ENCODE results near the gene APCDD1. TPM values are rescaled to one million over a fixed set of nuclear protein-coding genes. Genes with fewer than 3 reads are reported as not detected.

APCDD1 gene
- total and polyA plus RNA-seq, 2 of the 8 experiments (the other 6 are each of a cell fraction or from before 2014, with no cell fraction given), result 2.6 to 3.6 TPM

DNA sequence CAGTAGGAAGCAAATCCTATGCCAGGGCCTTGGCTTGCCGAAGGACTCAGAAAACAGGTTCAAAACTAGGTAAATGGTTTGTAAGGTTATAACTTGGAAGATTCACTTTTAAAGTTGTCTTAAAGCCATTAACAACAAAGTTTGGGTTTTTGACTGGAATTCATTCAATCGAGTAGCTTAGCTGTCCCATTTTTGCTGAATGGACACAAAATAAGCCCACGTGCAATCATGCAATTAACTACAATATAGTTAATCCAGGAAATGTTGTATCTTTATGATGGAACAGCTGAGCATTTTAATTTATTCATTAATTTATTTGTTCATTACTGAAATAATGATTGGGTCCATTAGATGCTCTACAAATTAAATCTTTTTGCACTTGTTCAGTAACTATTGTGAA lies 18.3 kb upstream of the APCDD1 start:
- Histone ChIP-seq H2BK20ac (ENCODE audit: low read length) (no peak overlapping the region), H2AFZ (ENCODE audit: low read length) (no peak overlapping the region), H3K23me2 (ENCODE audit: low read depth, low read length) (no peaks in the 10 kb centered on the region), H3K27me3 (replicated peaks in 1 of 4; ENCODE audit: control insufficient read depth in 3 of 4, extremely low read depth in 1 of 4, insufficient read depth in 3 of 4, low read length in 3 of 4) (no peaks in the 10 kb centered on the region), H2BK12ac (ENCODE audit: low read depth, low read length) (no peak overlapping the region), H2BK5ac (ENCODE audit: low read depth, low read length) (no peak overlapping the region), H4K20me1 (replicated peaks in 1 of 2; ENCODE audit: control insufficient read depth in 1 of 2, insufficient read depth in 2 of 2, low read length in 2 of 2) (no peaks in the 10 kb centered on the region), H4K5ac (ENCODE audit: insufficient read length, low read depth, low read length) (no peak overlapping the region), H3K79me2 (ENCODE audit: control insufficient read depth in 1 of 2, insufficient read depth in 2 of 2, low read length in 2 of 2) (no peaks in the 10 kb centered on the region), H3K14ac (ENCODE audit: insufficient read length) (no peak overlapping the region), H3K4ac (replicated peaks; ENCODE audit: insufficient read length, low read depth, low read length) (no peak overlapping the region), H3K4me2 (ENCODE audit: insufficient read depth in 1 of 2, low read depth in 2 of 2, low read length in 2 of 2) (no peak overlapping the region), H3K9ac (replicated peaks in 1 of 4; ENCODE audit: extremely low read depth in 1 of 4, low read depth in 3 of 4, low read length in 3 of 4) (no peak overlapping the region), H4K8ac (ENCODE audit: extremely low read depth, insufficient read depth, low read length) (no peak overlapping the region), H3K79me1 (ENCODE audit: low read depth, low read length) (no peaks in the 10 kb centered on the region), H3K4me3 (ENCODE audit: extremely low read depth in 1 of 4, insufficient read depth in 2 of 4, low read depth in 3 of 4, low read length in 4 of 4) (no peak overlapping the region), H2AK5ac (ENCODE audit: low read depth, low read length) (no peak overlapping the region), H4K91ac (replicated peaks; ENCODE audit: insufficient read length, low read length) (no peak overlapping the region), H2BK120ac (replicated peaks; ENCODE audit: low read depth, low read length) (no peak overlapping the region), H3K23ac (ENCODE audit: insufficient read length) (no peak overlapping the region), H3K4me1 (replicated peaks in 1 of 4; ENCODE audit: control insufficient read depth in 3 of 4, insufficient read depth in 4 of 4, low read length in 3 of 4) (no peaks in the 10 kb centered on the region), H3K36me3 (ENCODE audit: control insufficient read depth in 2 of 4, insufficient read depth in 4 of 4, low read length in 3 of 4) (no peaks in the 10 kb centered on the region), H3K18ac (ENCODE audit: extremely low read depth, low read length) (no peak overlapping the region), H3K56ac (replicated peaks; ENCODE audit: insufficient read length, low read depth, low read length) (no peak overlapping the region), H2BK15ac (ENCODE audit: low read length) (no peak overlapping the region), H3K9me3 (ENCODE audit: insufficient read depth in 2 of 2, low read depth in 1 of 2, low read length in 1 of 2) (no peaks in the 10 kb centered on the region), H3K27ac (ENCODE audit: low read depth, low read length) (no peak overlapping the region)
- FAIRE-seq, result no peak
- no peak for DNase-seq (ENCODE audit: low read depth in 1 of 2, low spot score in 2 of 2)
- POLR2A ChIA-PET (ENCODE audit: partially characterized antibody), result no interaction called here
- CTCF ChIA-PET (ENCODE audit: partially characterized antibody), result no interaction called here
- 91% methylated on average over 3 of the region's 3 CpGs; no CpG with 5 or more reads in 1 of the 2 experiments for WGBS, 2 experiments (ENCODE audit: extremely low coverage in 1 of 2, insufficient coverage in 1 of 2, insufficient read length in 1 of 2, insufficient replicate concordance in 2 of 2, low coverage in 1 of 2, low lambda C conversion rate in 2 of 2, missing lambda C conversion rate in 1 of 2)
- TF ChIP-seq, protein P1, sequence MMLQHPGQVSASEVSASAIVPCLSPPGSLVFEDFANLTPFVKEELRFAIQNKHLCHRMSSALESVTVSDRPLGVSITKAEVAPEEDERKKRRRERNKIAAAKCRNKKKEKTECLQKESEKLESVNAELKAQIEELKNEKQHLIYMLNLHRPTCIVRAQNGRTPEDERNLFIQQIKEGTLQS (IDR thresholded peaks at IDR 0.05; ENCODE audit: insufficient read depth, low read depth, low read length), result no peak
- TF ChIP-seq ZNF274 (IDR thresholded peaks at IDR 0.05; ENCODE audit: borderline replicate concordance, extremely low read depth, low read length) (no peak), HDAC2 (IDR thresholded peaks at IDR 0.05; ENCODE audit: borderline replicate concordance in 1 of 2, low read depth in 2 of 2, low read length in 2 of 2) (no peak), NANOG (IDR thresholded peaks at IDR 0.05; ENCODE audit: insufficient read depth, low read depth, low read length, poor library complexity, severe bottlenecking) (no peak), SP4 (IDR thresholded peaks at IDR 0.05; ENCODE audit: low read length) (no peak), SIN3A (conservative IDR thresholded peaks at IDR 0.05 in 1 of 2, IDR thresholded peaks at IDR 0.05 in 1 of 2; ENCODE audit: low read depth in 1 of 2, low read length in 2 of 2) (no peak), POLR2A (IDR thresholded peaks at IDR 0.05; ENCODE audit: control extremely low read depth in 1 of 2, low read depth in 2 of 2, low read length in 2 of 2) (no peak), RAD21 (IDR thresholded peaks at IDR 0.05 in 1 of 2, conservative IDR thresholded peaks at IDR 0.05 in 1 of 2; ENCODE audit: low read depth in 2 of 2, low read length in 2 of 2) (no peak), CHD1 (IDR thresholded peaks at IDR 0.05; ENCODE audit: low read depth, low read length) (no peak), KDM4A (IDR thresholded peaks at IDR 0.05; ENCODE audit: low read depth, low read length, severe bottlenecking) (no peak), CBX8 (IDR thresholded peaks at IDR 0.05; ENCODE audit: borderline replicate concordance, low read depth, low read length) (no peak)
- TF ChIP-seq, protein P2, sequence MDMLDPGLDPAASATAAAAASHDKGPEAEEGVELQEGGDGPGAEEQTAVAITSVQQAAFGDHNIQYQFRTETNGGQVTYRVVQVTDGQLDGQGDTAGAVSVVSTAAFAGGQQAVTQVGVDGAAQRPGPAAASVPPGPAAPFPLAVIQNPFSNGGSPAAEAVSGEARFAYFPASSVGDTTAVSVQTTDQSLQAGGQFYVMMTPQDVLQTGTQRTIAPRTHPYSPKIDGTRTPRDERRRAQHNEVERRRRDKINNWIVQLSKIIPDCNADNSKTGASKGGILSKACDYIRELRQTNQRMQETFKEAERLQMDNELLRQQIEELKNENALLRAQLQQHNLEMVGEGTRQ (IDR thresholded peaks at IDR 0.05; ENCODE audit: low read length), result no peak

All from H1 (cell line).